Neural progenitor cell (in vitro differentiated cells): Measurements from ENCODE around the gene ABO. TPM values are rescaled to one million over a fixed set of nuclear protein-coding genes. Genes with fewer than 3 reads are reported as not detected.

ENCODE experiments used
- DNase-seq: peaks from one replicate; pipeline ENCODE4 v3.0.0-alpha.2; 2016; ENCODE audit warnings: low spot score
- H2AFZ ChIP-seq: fragments of 200-600 bp; sonication (generic); replicated peaks from 2 replicates; pipeline ENCODE4 v1.6.1; 2016; ENCODE audit warnings: antibody characterized with exemption
- H3F3A ChIP-seq: fragments of 200-600 bp; sonication (generic); 2 replicates; pipeline ENCODE4 v1.6.1; 2016; ENCODE audit warnings: antibody characterized with exemption, low read depth
- H3K27ac ChIP-seq: fragments of 200-600 bp; sonication (generic); 2 replicates; pipeline ENCODE4 v1.5.1; 2016; ENCODE audit warnings: mild to moderate bottlenecking
- H3K27me3 ChIP-seq: fragments of 200-600 bp; sonication (generic); 2 replicates; pipeline ENCODE4 v1.6.1; 2016; ENCODE audit warnings: mild to moderate bottlenecking, moderate library complexity
- H3K36me3 ChIP-seq: fragments of 200-600 bp; sonication (generic); 2 replicates; pipeline ENCODE4 v1.5.1; 2016
- H3K4me1 ChIP-seq: fragments of 200-600 bp; sonication (generic); 2 replicates; pipeline ENCODE4 v1.6.1; 2016; ENCODE audit warnings: mixed run types
- H3K4me2 ChIP-seq: fragments of 200-600 bp; sonication (generic); 2 replicates; pipeline ENCODE4 v1.6.1; 2016
- H3K4me3 ChIP-seq: fragments of 200-600 bp; sonication (generic); 2 replicates; pipeline ENCODE4 v1.5.1; 2016
- H3K79me2 ChIP-seq: fragments of 200-600 bp; sonication (generic); 2 replicates; pipeline ENCODE4 v1.6.1; 2016; ENCODE audit warnings: low read depth
- H3K9ac ChIP-seq: fragments of 200-600 bp; sonication (generic); 2 replicates; pipeline ENCODE4 v1.6.1; 2016
- H3K9me3 ChIP-seq: fragments of 200-600 bp; sonication (generic); 2 replicates; pipeline ENCODE4 v1.5.1; 2016; ENCODE audit warnings: low read depth
- H4K20me1 ChIP-seq: fragments of 200-600 bp; sonication (generic); 2 replicates; pipeline ENCODE4 v1.6.1; 2016; ENCODE audit warnings: low read depth
- H3K27ac Mint-ChIP-seq: 3 replicates; pipeline ENCODE4 v1.8.0; 2021; ENCODE audit warnings: mixed read lengths
- H3K27me3 Mint-ChIP-seq: 2 replicates; pipeline ENCODE4 v1.8.0; 2022; ENCODE audit warnings: low read depth, mild to moderate bottlenecking, inconsistent platforms, moderate library complexity, mixed read lengths; ENCODE audit not compliant: insufficient read depth
- H3K36me3 Mint-ChIP-seq: 3 replicates; pipeline ENCODE4 v1.8.0; 2021; ENCODE audit warnings: mixed read lengths
- H3K4me1 Mint-ChIP-seq: 3 replicates; pipeline ENCODE4 v1.8.0; 2021; ENCODE audit warnings: mixed read lengths
- H3K4me3 Mint-ChIP-seq: 3 replicates; pipeline ENCODE4 v1.8.0; 2021; ENCODE audit warnings: mild to moderate bottlenecking, moderate library complexity, mixed read lengths
- H3K9me3 Mint-ChIP-seq: 3 replicates; pipeline ENCODE4 v1.8.0; 2020; ENCODE audit warnings: mixed read lengths
- EZH2 ChIP-seq: fragments of 200-600 bp; sonication (generic); IDR thresholded peaks from 2 replicates; pipeline ENCODE4 v1.6.1; 2017; ENCODE audit warnings: antibody characterized with exemption, mild to moderate bottlenecking, moderate library complexity
- EZH2phosphoT487 ChIP-seq: fragments of 200-600 bp; sonication (generic); IDR thresholded peaks from 2 replicates; pipeline ENCODE4 v1.6.1; 2017; ENCODE audit warnings: antibody characterized with exemption
- total RNA-seq: library from RNA; depleted of rRNA; stranded (reverse); fragments of >200 nt; gene quantifications from 2 replicates; pipeline ENCODE4 v1.2.3, GENCODE V29; 2015; ENCODE audit warnings: low replicate concordance
- TF ChIP-seq, protein P1 (sequence below): fragments of 200-600 bp; sonication (generic); IDR thresholded peaks from 2 replicates; pipeline ENCODE4 v1.5.1; 2017; ENCODE audit warnings: antibody characterized with exemption, mild to moderate bottlenecking

Gene ABO
- total RNA-seq, 1 donor from 2014 or later, result not detected

DNA sequence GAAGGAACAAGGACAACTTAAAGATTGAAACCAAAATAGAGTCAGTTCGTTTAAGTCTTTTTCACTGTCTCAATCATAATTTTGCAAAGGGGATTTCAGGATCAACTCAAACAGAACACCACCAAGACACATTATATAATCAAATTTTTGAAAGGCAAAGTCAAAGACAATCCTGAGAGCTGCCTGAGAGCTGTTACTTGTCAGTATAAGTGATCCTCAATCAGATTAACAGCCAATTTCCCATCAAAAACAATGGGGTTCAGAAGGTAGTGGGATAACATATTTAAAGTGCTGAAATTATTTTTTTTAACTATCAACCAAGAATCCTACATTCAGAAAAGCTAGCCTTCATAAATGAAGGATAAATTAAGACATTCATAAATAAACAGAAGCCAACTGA is 19.3 kb upstream of the ABO start:
- peaks cover 37% of the 10 kb centered on the region for H3K9me3 Mint-ChIP-seq
- H3K4me1 Mint-ChIP-seq, result no peaks in the 10 kb centered on the region
- Histone ChIP-seq H3K4me2 (no peak overlapping the region), H3F3A (no peaks in the 10 kb centered on the region), H3K27ac (no peak overlapping the region), H2AFZ (no peak overlapping the region), H3K9ac (no peak overlapping the region), H3K9me3 (peaks cover 23% of the 10 kb centered on the region), H3K4me3 (no peak overlapping the region), H4K20me1 (no peaks in the 10 kb centered on the region), H3K4me1 (no peaks in the 10 kb centered on the region), H3K79me2 (no peaks in the 10 kb centered on the region), H3K36me3 (no peaks in the 10 kb centered on the region), H3K27me3 (peaks cover 6% of the 10 kb centered on the region)
- no peak overlapping the region for H3K4me3 Mint-ChIP-seq
- no peak overlapping the region for H3K27ac Mint-ChIP-seq
- TF ChIP-seq EZH2, result no peak
- TF ChIP-seq, protein P1, sequence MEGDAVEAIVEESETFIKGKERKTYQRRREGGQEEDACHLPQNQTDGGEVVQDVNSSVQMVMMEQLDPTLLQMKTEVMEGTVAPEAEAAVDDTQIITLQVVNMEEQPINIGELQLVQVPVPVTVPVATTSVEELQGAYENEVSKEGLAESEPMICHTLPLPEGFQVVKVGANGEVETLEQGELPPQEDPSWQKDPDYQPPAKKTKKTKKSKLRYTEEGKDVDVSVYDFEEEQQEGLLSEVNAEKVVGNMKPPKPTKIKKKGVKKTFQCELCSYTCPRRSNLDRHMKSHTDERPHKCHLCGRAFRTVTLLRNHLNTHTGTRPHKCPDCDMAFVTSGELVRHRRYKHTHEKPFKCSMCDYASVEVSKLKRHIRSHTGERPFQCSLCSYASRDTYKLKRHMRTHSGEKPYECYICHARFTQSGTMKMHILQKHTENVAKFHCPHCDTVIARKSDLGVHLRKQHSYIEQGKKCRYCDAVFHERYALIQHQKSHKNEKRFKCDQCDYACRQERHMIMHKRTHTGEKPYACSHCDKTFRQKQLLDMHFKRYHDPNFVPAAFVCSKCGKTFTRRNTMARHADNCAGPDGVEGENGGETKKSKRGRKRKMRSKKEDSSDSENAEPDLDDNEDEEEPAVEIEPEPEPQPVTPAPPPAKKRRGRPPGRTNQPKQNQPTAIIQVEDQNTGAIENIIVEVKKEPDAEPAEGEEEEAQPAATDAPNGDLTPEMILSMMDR, result no peak
- TF ChIP-seq EZH2phosphoT487, result no peak
- no peaks in the 10 kb centered on the region for H3K36me3 Mint-ChIP-seq
- peaks cover 7% of the 10 kb centered on the region for H3K27me3 Mint-ChIP-seq
- no peak for DNase-seq

DNA sequence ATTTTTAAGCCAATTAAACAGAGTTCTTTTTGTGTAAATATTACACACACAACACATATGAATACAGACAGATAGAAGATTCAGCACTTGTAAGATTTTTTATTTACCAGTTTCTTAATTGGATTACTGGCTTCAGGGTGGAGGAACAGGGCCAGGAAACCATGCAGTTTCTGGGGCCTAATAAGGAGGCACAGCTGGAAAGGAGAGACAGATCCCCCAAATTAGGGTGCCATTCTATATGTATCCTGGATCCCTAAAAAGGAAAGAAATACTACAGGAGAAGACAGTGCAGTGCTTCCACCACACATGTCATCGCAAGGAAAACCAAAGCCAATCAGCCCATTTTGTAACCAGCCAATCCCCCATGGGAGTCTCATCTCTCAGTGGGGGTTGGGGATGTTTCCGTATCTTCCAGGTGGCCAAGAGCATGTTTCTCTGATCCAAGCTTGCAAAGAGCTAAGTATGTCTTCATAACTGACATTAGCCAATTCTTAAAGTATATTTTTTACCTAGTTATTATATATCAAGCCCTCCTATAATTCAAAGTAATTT is 15.8 kb upstream of the ABO start:
- Mint-ChIP-seq H3K4me1 (no peaks in the 10 kb centered on the region), H3K4me3 (no peak overlapping the region), H3K9me3 (peaks cover 48% of the 10 kb centered on the region), H3K27me3 (peaks cover 10% of the 10 kb centered on the region), H3K27ac (no peak overlapping the region), H3K36me3 (no peaks in the 10 kb centered on the region)
- H3K9ac ChIP-seq, result no peak overlapping the region
- TF ChIP-seq, protein P1, result no peak
- TF ChIP-seq EZH2, result no peak
- no peak for TF ChIP-seq EZH2phosphoT487
- H3K4me2 ChIP-seq, result no peak overlapping the region
- H3K9me3 ChIP-seq, result peaks cover 29% of the 10 kb centered on the region
- DNase-seq, result no peak
- no peak overlapping the region for H3K27ac ChIP-seq
- H4K20me1 ChIP-seq, result no peaks in the 10 kb centered on the region
- H3K27me3 ChIP-seq, result no peaks in the 10 kb centered on the region
- H3K4me3 ChIP-seq, result no peak overlapping the region
- H3F3A ChIP-seq, result no peaks in the 10 kb centered on the region
- H3K79me2 ChIP-seq, result no peaks in the 10 kb centered on the region
- H3K36me3 ChIP-seq, result no peaks in the 10 kb centered on the region
- no peak overlapping the region for H2AFZ ChIP-seq
- no peaks in the 10 kb centered on the region for H3K4me1 ChIP-seq

DNA sequence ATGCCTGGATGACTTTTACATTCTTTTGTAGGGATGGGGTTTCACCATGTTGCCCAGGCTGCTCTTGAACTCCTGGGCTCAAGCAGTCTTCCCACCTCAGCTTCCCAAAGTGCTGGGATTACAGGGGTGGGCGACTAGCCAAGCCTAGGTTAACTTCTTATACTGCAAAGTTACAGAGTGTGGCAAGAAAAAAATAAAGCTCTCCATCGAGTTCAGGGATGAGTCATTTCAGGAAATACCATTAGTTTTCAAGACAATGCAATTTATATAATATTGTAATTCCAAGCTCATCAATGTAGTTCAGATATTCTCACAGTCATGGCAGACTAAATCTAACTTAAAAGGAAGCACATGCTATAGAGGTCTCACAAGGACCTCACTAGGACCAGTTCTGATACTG is 11.5 kb upstream of the ABO start:
- H3K4me1 ChIP-seq, result no peaks in the 10 kb centered on the region
- Mint-ChIP-seq H3K27me3 (peaks cover 9% of the 10 kb centered on the region), H3K4me3 (peak overlapping the region; percentile 11), H3K4me1 (no peaks in the 10 kb centered on the region), H3K36me3 (no peaks in the 10 kb centered on the region), H3K27ac (no peak overlapping the region), H3K9me3 (peaks cover 35% of the 10 kb centered on the region)
- H3K27ac ChIP-seq, result no peak overlapping the region
- H3K9ac ChIP-seq, result no peak overlapping the region
- no peaks in the 10 kb centered on the region for H3K36me3 ChIP-seq
- TF ChIP-seq, protein P1, result no peak
- no peak for TF ChIP-seq EZH2phosphoT487
- no peak for TF ChIP-seq EZH2
- H2AFZ ChIP-seq, result no peak overlapping the region
- H4K20me1 ChIP-seq, result no peaks in the 10 kb centered on the region
- H3K4me2 ChIP-seq, result no peak overlapping the region
- no peaks in the 10 kb centered on the region for H3K79me2 ChIP-seq
- DNase-seq, result no peak
- H3F3A ChIP-seq, result peaks cover 5% of the 10 kb centered on the region
- peaks cover 27% of the 10 kb centered on the region for H3K9me3 ChIP-seq
- no peak overlapping the region for H3K4me3 ChIP-seq
- H3K27me3 ChIP-seq, result no peaks in the 10 kb centered on the region
